ENCODE results near the gene NHLH2. TPM values are rescaled to one million over a fixed set of nuclear protein-coding genes. Genes with fewer than 3 reads are reported as not detected.

The NHLH2 gene
- total RNA-seq, 2 donors from 2014 or later: 1.4 to 2.1 TPM

- no peak overlapping the region for H3K9ac ChIP-seq (ENCODE audit: extremely low read depth, low read length, poor library complexity, severe bottlenecking)
- H3K27ac Mint-ChIP-seq: no peak overlapping the region
- H3K4me3 Mint-ChIP-seq: no peak overlapping the region
- H3K36me3 Mint-ChIP-seq (ENCODE audit: low read depth): no peaks in the 10 kb centered on the region
- H3K4me1 ChIP-seq (ENCODE audit: control insufficient read depth, insufficient read depth, low read length): peaks cover 15% of the 10 kb centered on the region
- 88 to 100% methylated on average over 1 to 6 of the region's 6 CpGs for WGBS, 2 experiments (ENCODE audit: insufficient coverage in 1 of 2, insufficient read length in 1 of 2)
- no peak for TF ChIP-seq CTCF (conservative IDR thresholded peaks at IDR 0.05)
- H3K27me3 ChIP-seq (ENCODE audit: control insufficient read depth, insufficient read depth, low read length, poor library complexity, severe bottlenecking): no peaks in the 10 kb centered on the region
- H3K27me3 Mint-ChIP-seq (ENCODE audit: insufficient read depth): no peaks in the 10 kb centered on the region
- peaks cover 38% of the 10 kb centered on the region for H3K4me1 Mint-ChIP-seq
- peaks cover 6% of the 10 kb centered on the region for H3K9me3 Mint-ChIP-seq
- DNase-seq: no peak
- H3K9me3 ChIP-seq (ENCODE audit: control insufficient read depth, low read length): no peaks in the 10 kb centered on the region
- no peak overlapping the region for H3K27ac ChIP-seq (ENCODE audit: low read depth, low read length)
- H3K4me3 ChIP-seq (ENCODE audit: low read length): no peak overlapping the region
- no peaks in the 10 kb centered on the region for H3K36me3 ChIP-seq (ENCODE audit: control insufficient read depth, insufficient read depth, low read length)
Measured at GRCh38 chr1:115790846-115791245, 50.1 kb downstream of the NHLH2 start.

GRCh38 chr1:115790356-115790755, 50.6 kb downstream of the NHLH2 start:
- Mint-ChIP-seq H3K27ac (no peak overlapping the region), H3K36me3 (ENCODE audit: low read depth) (no peaks in the 10 kb centered on the region), H3K4me1 (peaks cover 34% of the 10 kb centered on the region), H3K4me3 (no peak overlapping the region), H3K27me3 (ENCODE audit: insufficient read depth) (no peaks in the 10 kb centered on the region), H3K9me3 (peaks cover 6% of the 10 kb centered on the region)
- TF ChIP-seq CTCF (conservative IDR thresholded peaks at IDR 0.05): no peak
- no peaks in the 10 kb centered on the region for H3K27me3 ChIP-seq (ENCODE audit: control insufficient read depth, insufficient read depth, low read length, poor library complexity, severe bottlenecking)
- peaks cover 11% of the 10 kb centered on the region for H3K4me1 ChIP-seq (ENCODE audit: control insufficient read depth, insufficient read depth, low read length)
- no peaks in the 10 kb centered on the region for H3K9me3 ChIP-seq (ENCODE audit: control insufficient read depth, low read length)
- no peak overlapping the region for H3K9ac ChIP-seq (ENCODE audit: extremely low read depth, low read length, poor library complexity, severe bottlenecking)
- no peak for DNase-seq
- no peaks in the 10 kb centered on the region for H3K36me3 ChIP-seq (ENCODE audit: control insufficient read depth, insufficient read depth, low read length)
- 68 to 72% methylated on average over 2 to 3 of the region's 3 CpGs for WGBS, 2 experiments (ENCODE audit: insufficient coverage in 1 of 2, insufficient read length in 1 of 2)
- no peak overlapping the region for H3K27ac ChIP-seq (ENCODE audit: low read depth, low read length)
- H3K4me3 ChIP-seq (ENCODE audit: low read length): no peak overlapping the region

Other genes with a start within 250 kb of the NHLH2 start
- 10 to 100 TPM; 47.2 to 66.4 TPM for gene VANGL1, start 199.2 kb downstream of the NHLH2 start, total RNA-seq
- gene CASQ2, start 72.4 kb downstream of the NHLH2 start, total RNA-seq: not detected
- gene SLC22A15, start 135.4 kb upstream of the NHLH2 start, total RNA-seq: 10 to 100 TPM in 1 of 2 donors, 1 to 10 TPM in 1; 8.3 to 15.6 TPM